Adrenal gland (tissue), 12 donors: ENCODE results near the gene PRSS21. TPM values are rescaled to one million over a fixed set of nuclear protein-coding genes. Genes with fewer than 3 reads are reported as not detected.

ENCODE experiments used
- DNase-seq, 7 donors: peaks; one replicate each; pipeline ENCODE4 v3.0.0-alpha.2; 2019 to 2020
- H3K27ac ChIP-seq, 5 donors: fragments of 200-600 bp; sonication (generic) in 4 of 5; 1 replicate in 3 of 5; 2 replicates in 2 of 5; pipeline versions ENCODE4 v1.5.1 to v1.8.0; 2016 to 2020; ENCODE audit warnings: mild to moderate bottlenecking in 1 of 5
- H3K27me3 ChIP-seq: fragments of 200-600 bp; 2 replicates; pipeline ENCODE4 v1.8.0; 2021
- H3K36me3 ChIP-seq, 2 donors: fragments of 200-600 bp; replicated peaks in 1 of 2; 1 replicate in 1 of 2; 2 replicates in 1 of 2; pipeline versions ENCODE4 v1.5.1 to v1.8.0; 2018 to 2022
- H3K4me1 ChIP-seq, 2 donors: fragments of 200-600 bp; replicated peaks in 1 of 2; 1 replicate in 1 of 2; 2 replicates in 1 of 2; pipeline versions ENCODE4 v1.5.1 to v1.8.0; 2018 to 2021
- H3K4me3 ChIP-seq, 4 donors: fragments of 200-600 bp; sonication (generic) in 3 of 4; one replicate each; pipeline ENCODE4 v1.5.1; 2016 to 2018
- H3K9me3 ChIP-seq, 3 donors: fragments of 200-600 bp; sonication (generic) in 1 of 3; replicated peaks in 1 of 3; 1 replicate in 2 of 3; 2 replicates in 1 of 3; pipeline versions ENCODE4 v1.5.1 to v1.8.0; 2016 to 2021
- CTCF ChIP-seq, 6 experiments: fragments of 450-650 bp in 4 of 6; fragments of 200-600 bp in 2 of 6; sonication (generic) in 1 of 6; IDR thresholded peaks; 1 replicate in 5 of 6; 2 replicates in 1 of 6; pipeline versions ENCODE4 v1.5.1 to v1.8.0; 2016 to 2021; ENCODE audit warnings: antibody characterized with exemption in 6 of 6, mild to moderate bottlenecking in 2 of 6, moderate library complexity in 1 of 6
- POLR2A ChIP-seq, 2 donors: fragments of 450-650 bp; IDR thresholded peaks; one replicate each; pipeline ENCODE4 v1.6.1; 2017; ENCODE audit warnings: antibody characterized with exemption in 2 of 2, mild to moderate bottlenecking in 2 of 2, moderate library complexity in 1 of 2
- WGBS, 4 donors: extraction: QIAGEN DNeasy Blood & Tissue Kit in 2 of 4; methylation state at CpG; one replicate each; pipeline versions ENCODE4 v1.1.5 to v1.1.7; 2013 to 2017; 5-methylcytosine and 5-hydroxymethylcytosine counted together
- intact Hi-C, 2 donors: fragments of 100-400 bp; cut with DNase I; formaldehyde crosslinking; loops; one replicate each; pipeline versions ENCODE4 v1.14.1 to v1.15.0; 2022 to 2023
- polyA plus RNA-seq, 3 donors: library from polyadenylated mRNA; stranded (reverse); fragments of 200-250 nt in 2 of 3; fragments of 350-450 nt in 1 of 3; fragmentation: Illumina TruSeq in 1 of 3; extraction: RNeasy Lipid Tissue Mini Kit (QIAGEN cat#74804) in 1 of 3; gene quantifications; one replicate each; pipeline ENCODE4 v1.2.3, GENCODE V29; 2013 to 2014
- total RNA-seq, 9 donors: library from RNA; depleted of rRNA in 4 of 9; stranded (reverse); fragments of >200 nt in 4 of 9; fragments of 120-200 nt in 1 of 9; fragmentation: NEBNext Ultra II Directional in 1 of 9; extraction: Animal tissue kit (Norgen Biotek cat#: 25700) in 1 of 9; gene quantifications; one replicate each; pipeline versions ENCODE4 v1.1.0 to v1.2.4, GENCODE V29; 2013 to 2023
- donor health status: healthy with polysubstance abuse.
- donor health status: Bipolar disorder and iron deficiency.
- donor health status: DM: yes; HTN: yes; CAD: no.
- donor health status: DM: no; HTN: no; CAD: no.
- donor health status: DM: no; HTN: no; CAD: no.
- donor health status: DM: yes; HTN: yes; CAD: no.

Gene PRSS21
- total and polyA plus RNA-seq, 12 donors, result 0.20 to 2.6 (median 0.85) TPM; not detected in 6

GRCh38 chr16:2833776-2834175 lies 16.7 kb downstream of the PRSS21 start:
- Histone ChIP-seq H3K27ac (no peak overlapping the region), H3K4me1 (no peaks in the 10 kb centered on the region), H3K27me3 (peaks cover 20% of the 10 kb centered on the region), H3K9me3 (no peaks in the 10 kb centered on the region), H3K4me3 (no peak overlapping the region), H3K36me3 (no peaks in the 10 kb centered on the region)
- intact Hi-C loops, result no loop called here
- TF ChIP-seq POLR2A (IDR thresholded peaks at IDR 0.05), result no peak
- no peak for TF ChIP-seq CTCF (IDR thresholded peaks at IDR 0.05)
- WGBS, 4 donors, result 53 to 74% (median 72%) methylated on average over 4 to 7 of the region's 7 CpGs
- DNase-seq, result no peak

GRCh38 chr16:2834968-2835367 lies 17.9 kb downstream of the PRSS21 start:
- DNase-seq, result no peak
- Histone ChIP-seq H3K4me3 (no peak overlapping the region), H3K27ac (no peak overlapping the region), H3K27me3 (peaks cover 20% of the 10 kb centered on the region), H3K9me3 (no peaks in the 10 kb centered on the region), H3K36me3 (no peaks in the 10 kb centered on the region), H3K4me1 (no peaks in the 10 kb centered on the region)
- 73 to 84% (median 78%) methylated on average over 3 of the region's 3 CpGs for WGBS, 4 donors
- TF ChIP-seq CTCF (IDR thresholded peaks at IDR 0.05) (no peak), POLR2A (IDR thresholded peaks at IDR 0.05) (no peak)
- intact Hi-C loops, result loop anchor here in 1 of 2 donors (5.0 kb wide), 1 partner anchor 92 kb away; no protein-coding TSS in a partner anchor

- no peaks in the 10 kb centered on the region for H3K4me1 ChIP-seq
- peaks cover 16% of the 10 kb centered on the region for H3K27me3 ChIP-seq
- intact Hi-C loops, result loop anchor here in 1 of 2 donors (5.0 kb wide), 1 partner anchor 91 kb away; no protein-coding TSS in a partner anchor
- H3K27ac ChIP-seq, result no peak overlapping the region
- H3K4me3 ChIP-seq, result no peak overlapping the region
- no peak for DNase-seq
- no peaks in the 10 kb centered on the region for H3K36me3 ChIP-seq
- no peaks in the 10 kb centered on the region for H3K9me3 ChIP-seq
- 51 to 64% (median 63%) methylated on average over 20 to 22 of the region's 22 CpGs for WGBS, 4 donors
- TF ChIP-seq CTCF (IDR thresholded peaks at IDR 0.05) (no peak), POLR2A (IDR thresholded peaks at IDR 0.05) (no peak)
Observed at GRCh38 chr16:2835638-2836493, 18.8 kb downstream of the PRSS21 start.

GRCh38 chr16:2836646-2837508 lies 19.8 kb downstream of the PRSS21 start:
- Histone ChIP-seq H3K4me1 (no peaks in the 10 kb centered on the region), H3K27ac (no peak overlapping the region), H3K9me3 (no peaks in the 10 kb centered on the region), H3K36me3 (no peaks in the 10 kb centered on the region), H3K4me3 (no peak overlapping the region), H3K27me3 (peaks cover 7% of the 10 kb centered on the region)
- intact Hi-C loops, result loop anchor here in 1 of 2 donors (5.0 kb wide), 1 partner anchor 90 kb away; no protein-coding TSS in a partner anchor
- DNase-seq, result no peak
- no peak for TF ChIP-seq POLR2A (IDR thresholded peaks at IDR 0.05)
- TF ChIP-seq CTCF (IDR thresholded peaks at IDR 0.05), result no peak
- 63 to 76% (median 71%) methylated on average over 13 of the region's 13 CpGs for WGBS, 4 donors
